Measurements from ENCODE around the gene LYPLA2. TPM values are rescaled to one million over a fixed set of nuclear protein-coding genes. Genes with fewer than 3 reads are reported as not detected.

LYPLA2 gene
- total and polyA plus RNA-seq, 4 donors, result 26.3 to 71.1 (median 43.2) TPM

DNA sequence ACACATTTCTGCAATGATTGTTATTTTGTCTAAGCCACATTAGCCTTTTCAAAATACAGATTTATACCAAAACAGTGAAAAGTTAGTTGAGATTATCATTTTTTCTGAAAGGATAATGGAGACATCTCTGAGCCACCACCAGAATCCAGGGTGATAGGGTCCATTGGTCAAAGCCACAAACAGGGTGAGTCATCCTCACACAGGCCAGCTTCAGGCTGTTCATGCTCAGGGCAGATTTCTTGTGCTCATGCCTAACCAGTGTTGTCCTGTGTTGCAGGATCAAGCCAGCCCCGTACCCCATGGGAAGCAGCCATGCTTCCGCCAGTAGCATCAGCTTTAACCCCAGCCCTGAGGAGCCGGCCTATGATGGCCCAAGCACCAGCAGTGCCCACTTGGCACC, 34.3 kb upstream of the LYPLA2 start:
- DNase-seq (ENCODE audit: low spot score), result no peak
- peaks cover 37 to 87% (median 83%) of the 10 kb centered on the region in 4 donors for H3K36me3 ChIP-seq (ENCODE audit: control insufficient read depth in 4 of 4, insufficient read depth in 3 of 4, low read depth in 1 of 4, low read length in 3 of 4)
- H3K4me3 ChIP-seq (ENCODE audit: low read depth in 1 of 3, low read length in 3 of 3), result no peak overlapping the region
- 93% methylated on average over 3 of the region's 3 CpGs for WGBS
- TF ChIP-seq RAD21 (IDR thresholded peaks at IDR 0.05) (no peak), FOXA1 (IDR thresholded peaks at IDR 0.05) (no peak), FOXA2 (IDR thresholded peaks at IDR 0.05) (no peak)
- TF ChIP-seq, protein P1, sequence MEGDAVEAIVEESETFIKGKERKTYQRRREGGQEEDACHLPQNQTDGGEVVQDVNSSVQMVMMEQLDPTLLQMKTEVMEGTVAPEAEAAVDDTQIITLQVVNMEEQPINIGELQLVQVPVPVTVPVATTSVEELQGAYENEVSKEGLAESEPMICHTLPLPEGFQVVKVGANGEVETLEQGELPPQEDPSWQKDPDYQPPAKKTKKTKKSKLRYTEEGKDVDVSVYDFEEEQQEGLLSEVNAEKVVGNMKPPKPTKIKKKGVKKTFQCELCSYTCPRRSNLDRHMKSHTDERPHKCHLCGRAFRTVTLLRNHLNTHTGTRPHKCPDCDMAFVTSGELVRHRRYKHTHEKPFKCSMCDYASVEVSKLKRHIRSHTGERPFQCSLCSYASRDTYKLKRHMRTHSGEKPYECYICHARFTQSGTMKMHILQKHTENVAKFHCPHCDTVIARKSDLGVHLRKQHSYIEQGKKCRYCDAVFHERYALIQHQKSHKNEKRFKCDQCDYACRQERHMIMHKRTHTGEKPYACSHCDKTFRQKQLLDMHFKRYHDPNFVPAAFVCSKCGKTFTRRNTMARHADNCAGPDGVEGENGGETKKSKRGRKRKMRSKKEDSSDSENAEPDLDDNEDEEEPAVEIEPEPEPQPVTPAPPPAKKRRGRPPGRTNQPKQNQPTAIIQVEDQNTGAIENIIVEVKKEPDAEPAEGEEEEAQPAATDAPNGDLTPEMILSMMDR (IDR thresholded peaks at IDR 0.05; ENCODE audit: low read depth, low read length, missing input control), result no peak
- H3K4me1 ChIP-seq (ENCODE audit: control insufficient read depth in 4 of 4, insufficient read depth in 4 of 4, low read length in 3 of 4), result peaks cover 0 to 3% (median 0%) of the 10 kb centered on the region in 4 donors
- no peak overlapping the region for H3K27ac ChIP-seq (ENCODE audit: low read depth in 1 of 2, low read length in 2 of 2)
- no peaks in the 10 kb centered on the region for H3K27me3 ChIP-seq (ENCODE audit: control insufficient read depth in 4 of 4, insufficient read depth in 4 of 4, low read length in 3 of 4)
- no peak overlapping the region for H3K9ac ChIP-seq (ENCODE audit: low read depth in 1 of 2, low read length in 2 of 2)
- no peaks in the 10 kb centered on the region for H3K9me3 ChIP-seq (ENCODE audit: control insufficient read depth in 4 of 4, low read length in 3 of 4)

DNA sequence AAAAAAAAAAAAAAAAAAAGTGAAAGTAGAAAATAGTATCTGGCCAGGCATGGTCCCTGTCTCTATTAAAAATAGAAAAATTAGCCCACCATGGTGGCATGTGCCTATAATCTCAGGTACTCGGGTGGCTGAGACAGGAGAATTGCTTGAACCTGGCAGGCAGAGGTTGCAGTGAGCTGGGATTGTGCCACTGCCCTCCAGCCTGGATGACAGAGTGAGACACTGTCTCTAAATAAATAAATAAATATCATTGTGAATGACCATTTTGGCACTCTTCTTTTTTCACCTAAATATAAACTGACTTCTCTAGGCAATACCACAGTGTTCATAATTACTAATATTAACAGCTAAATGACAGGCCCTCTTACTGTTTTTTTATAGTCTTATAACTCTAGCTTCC, 33.1 kb upstream of the LYPLA2 start:
- H3K4me3 ChIP-seq (ENCODE audit: low read depth in 1 of 3, low read length in 3 of 3), result no peak overlapping the region
- TF ChIP-seq FOXA2 (IDR thresholded peaks at IDR 0.05), result no peak
- TF ChIP-seq, protein P2, sequence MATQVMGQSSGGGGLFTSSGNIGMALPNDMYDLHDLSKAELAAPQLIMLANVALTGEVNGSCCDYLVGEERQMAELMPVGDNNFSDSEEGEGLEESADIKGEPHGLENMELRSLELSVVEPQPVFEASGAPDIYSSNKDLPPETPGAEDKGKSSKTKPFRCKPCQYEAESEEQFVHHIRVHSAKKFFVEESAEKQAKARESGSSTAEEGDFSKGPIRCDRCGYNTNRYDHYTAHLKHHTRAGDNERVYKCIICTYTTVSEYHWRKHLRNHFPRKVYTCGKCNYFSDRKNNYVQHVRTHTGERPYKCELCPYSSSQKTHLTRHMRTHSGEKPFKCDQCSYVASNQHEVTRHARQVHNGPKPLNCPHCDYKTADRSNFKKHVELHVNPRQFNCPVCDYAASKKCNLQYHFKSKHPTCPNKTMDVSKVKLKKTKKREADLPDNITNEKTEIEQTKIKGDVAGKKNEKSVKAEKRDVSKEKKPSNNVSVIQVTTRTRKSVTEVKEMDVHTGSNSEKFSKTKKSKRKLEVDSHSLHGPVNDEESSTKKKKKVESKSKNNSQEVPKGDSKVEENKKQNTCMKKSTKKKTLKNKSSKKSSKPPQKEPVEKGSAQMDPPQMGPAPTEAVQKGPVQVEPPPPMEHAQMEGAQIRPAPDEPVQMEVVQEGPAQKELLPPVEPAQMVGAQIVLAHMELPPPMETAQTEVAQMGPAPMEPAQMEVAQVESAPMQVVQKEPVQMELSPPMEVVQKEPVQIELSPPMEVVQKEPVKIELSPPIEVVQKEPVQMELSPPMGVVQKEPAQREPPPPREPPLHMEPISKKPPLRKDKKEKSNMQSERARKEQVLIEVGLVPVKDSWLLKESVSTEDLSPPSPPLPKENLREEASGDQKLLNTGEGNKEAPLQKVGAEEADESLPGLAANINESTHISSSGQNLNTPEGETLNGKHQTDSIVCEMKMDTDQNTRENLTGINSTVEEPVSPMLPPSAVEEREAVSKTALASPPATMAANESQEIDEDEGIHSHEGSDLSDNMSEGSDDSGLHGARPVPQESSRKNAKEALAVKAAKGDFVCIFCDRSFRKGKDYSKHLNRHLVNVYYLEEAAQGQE (IDR thresholded peaks at IDR 0.05), result no peak
- TF ChIP-seq, protein P3, sequence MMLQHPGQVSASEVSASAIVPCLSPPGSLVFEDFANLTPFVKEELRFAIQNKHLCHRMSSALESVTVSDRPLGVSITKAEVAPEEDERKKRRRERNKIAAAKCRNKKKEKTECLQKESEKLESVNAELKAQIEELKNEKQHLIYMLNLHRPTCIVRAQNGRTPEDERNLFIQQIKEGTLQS (IDR thresholded peaks at IDR 0.05), result no peak
- no peak for TF ChIP-seq RXRA (IDR thresholded peaks at IDR 0.05)
- TF ChIP-seq TAF1 (conservative IDR thresholded peaks at IDR 0.05), result no peak
- no peak for TF ChIP-seq FOXA1 (IDR thresholded peaks at IDR 0.05)
- TF ChIP-seq, protein P1 (IDR thresholded peaks at IDR 0.05; ENCODE audit: low read depth, low read length, missing input control), result no peak
- TF ChIP-seq JUND (IDR thresholded peaks at IDR 0.05), result no peak
- no peak for TF ChIP-seq GABPA (IDR thresholded peaks at IDR 0.05 in 1 of 2, conservative IDR thresholded peaks at IDR 0.05 in 1 of 2)
- TF ChIP-seq EGR1 (IDR thresholded peaks at IDR 0.05; ENCODE audit: low read depth in 2 of 2), result no peak
- TF ChIP-seq, protein P4, sequence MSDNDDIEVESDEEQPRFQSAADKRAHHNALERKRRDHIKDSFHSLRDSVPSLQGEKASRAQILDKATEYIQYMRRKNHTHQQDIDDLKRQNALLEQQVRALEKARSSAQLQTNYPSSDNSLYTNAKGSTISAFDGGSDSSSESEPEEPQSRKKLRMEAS (IDR thresholded peaks at IDR 0.05), result no peak
- TF ChIP-seq RAD21 (IDR thresholded peaks at IDR 0.05), result no peak
- TF ChIP-seq HNF4G (IDR thresholded peaks at IDR 0.05), result no peak
- no peak for TF ChIP-seq YY1 (IDR thresholded peaks at IDR 0.05)
- TF ChIP-seq, protein P5, sequence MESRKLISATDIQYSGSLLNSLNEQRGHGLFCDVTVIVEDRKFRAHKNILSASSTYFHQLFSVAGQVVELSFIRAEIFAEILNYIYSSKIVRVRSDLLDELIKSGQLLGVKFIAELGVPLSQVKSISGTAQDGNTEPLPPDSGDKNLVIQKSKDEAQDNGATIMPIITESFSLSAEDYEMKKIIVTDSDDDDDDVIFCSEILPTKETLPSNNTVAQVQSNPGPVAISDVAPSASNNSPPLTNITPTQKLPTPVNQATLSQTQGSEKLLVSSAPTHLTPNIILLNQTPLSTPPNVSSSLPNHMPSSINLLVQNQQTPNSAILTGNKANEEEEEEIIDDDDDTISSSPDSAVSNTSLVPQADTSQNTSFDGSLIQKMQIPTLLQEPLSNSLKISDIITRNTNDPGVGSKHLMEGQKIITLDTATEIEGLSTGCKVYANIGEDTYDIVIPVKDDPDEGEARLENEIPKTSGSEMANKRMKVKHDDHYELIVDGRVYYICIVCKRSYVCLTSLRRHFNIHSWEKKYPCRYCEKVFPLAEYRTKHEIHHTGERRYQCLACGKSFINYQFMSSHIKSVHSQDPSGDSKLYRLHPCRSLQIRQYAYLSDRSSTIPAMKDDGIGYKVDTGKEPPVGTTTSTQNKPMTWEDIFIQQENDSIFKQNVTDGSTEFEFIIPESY (IDR thresholded peaks at IDR 0.05), result no peak
- no peak for TF ChIP-seq SP1 (IDR thresholded peaks at IDR 0.05)
- TF ChIP-seq NR2F2 (IDR thresholded peaks at IDR 0.05), result no peak
- H3K27ac ChIP-seq (ENCODE audit: low read depth in 1 of 2, low read length in 2 of 2), result no peak overlapping the region
- peaks cover 32 to 77% (median 74%) of the 10 kb centered on the region in 4 donors for H3K36me3 ChIP-seq (ENCODE audit: control insufficient read depth in 4 of 4, insufficient read depth in 3 of 4, low read depth in 1 of 4, low read length in 3 of 4)
- H3K27me3 ChIP-seq (ENCODE audit: control insufficient read depth in 4 of 4, insufficient read depth in 4 of 4, low read length in 3 of 4), result no peaks in the 10 kb centered on the region
- H3K4me1 ChIP-seq (ENCODE audit: control insufficient read depth in 4 of 4, insufficient read depth in 4 of 4, low read length in 3 of 4), result peaks cover 2 to 9% (median 5%) of the 10 kb centered on the region in 4 donors
- 89% methylated on average over 1 of the region's 1 CpG for WGBS
- no peak for DNase-seq (ENCODE audit: low spot score)
- no peak overlapping the region for H3K9ac ChIP-seq (ENCODE audit: low read depth in 1 of 2, low read length in 2 of 2)
- no peaks in the 10 kb centered on the region for H3K9me3 ChIP-seq (ENCODE audit: control insufficient read depth in 4 of 4, low read length in 3 of 4)

Measured in liver (tissue), 9 donors.